Measurements from ENCODE around the gene BCAP29. TPM values are rescaled to one million over a fixed set of nuclear protein-coding genes. Genes with fewer than 3 reads are reported as not detected.

The BCAP29 gene
- polyA plus RNA-seq, 1 experiment = 20.3 TPM

DNA sequence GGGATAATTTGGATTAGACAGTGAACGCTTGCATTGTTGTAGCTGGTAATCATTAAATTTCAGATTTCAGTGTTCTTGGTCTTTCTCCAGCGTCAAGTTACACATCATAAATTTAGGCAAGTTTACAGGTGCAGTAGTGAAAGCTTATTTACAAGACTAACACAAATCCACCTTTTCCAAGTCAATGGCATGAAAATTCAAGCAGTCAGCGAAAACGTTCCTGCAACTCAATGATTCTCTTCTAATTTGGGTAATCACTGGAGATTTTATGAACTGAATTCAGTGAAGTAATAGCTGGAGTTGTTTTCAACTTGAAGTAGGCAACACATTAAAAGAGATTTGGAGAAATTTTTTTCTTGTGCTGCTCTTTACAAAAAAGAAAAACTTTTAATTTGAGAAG is 17.9 kb downstream of the BCAP29 start:
- DNase-seq (ENCODE audit: low read depth) = no peak
- CTCF ChIA-PET = no interaction called here
- POLR2A ChIA-PET = no interaction called here
- H3K36me3 ChIP-seq (ENCODE audit: control insufficient read depth, insufficient read depth, low read length) = no peaks in the 10 kb centered on the region
- TF ChIP-seq, protein P1, sequence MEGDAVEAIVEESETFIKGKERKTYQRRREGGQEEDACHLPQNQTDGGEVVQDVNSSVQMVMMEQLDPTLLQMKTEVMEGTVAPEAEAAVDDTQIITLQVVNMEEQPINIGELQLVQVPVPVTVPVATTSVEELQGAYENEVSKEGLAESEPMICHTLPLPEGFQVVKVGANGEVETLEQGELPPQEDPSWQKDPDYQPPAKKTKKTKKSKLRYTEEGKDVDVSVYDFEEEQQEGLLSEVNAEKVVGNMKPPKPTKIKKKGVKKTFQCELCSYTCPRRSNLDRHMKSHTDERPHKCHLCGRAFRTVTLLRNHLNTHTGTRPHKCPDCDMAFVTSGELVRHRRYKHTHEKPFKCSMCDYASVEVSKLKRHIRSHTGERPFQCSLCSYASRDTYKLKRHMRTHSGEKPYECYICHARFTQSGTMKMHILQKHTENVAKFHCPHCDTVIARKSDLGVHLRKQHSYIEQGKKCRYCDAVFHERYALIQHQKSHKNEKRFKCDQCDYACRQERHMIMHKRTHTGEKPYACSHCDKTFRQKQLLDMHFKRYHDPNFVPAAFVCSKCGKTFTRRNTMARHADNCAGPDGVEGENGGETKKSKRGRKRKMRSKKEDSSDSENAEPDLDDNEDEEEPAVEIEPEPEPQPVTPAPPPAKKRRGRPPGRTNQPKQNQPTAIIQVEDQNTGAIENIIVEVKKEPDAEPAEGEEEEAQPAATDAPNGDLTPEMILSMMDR (IDR thresholded peaks at IDR 0.05; ENCODE audit: insufficient read depth, low read depth, low read length) = no peak
- no peak overlapping the region for H3K4me3 ChIP-seq (ENCODE audit: low read depth, low read length)
- H3K27me3 ChIP-seq (ENCODE audit: control insufficient read depth, insufficient read depth, low read length) = no peaks in the 10 kb centered on the region

DNA sequence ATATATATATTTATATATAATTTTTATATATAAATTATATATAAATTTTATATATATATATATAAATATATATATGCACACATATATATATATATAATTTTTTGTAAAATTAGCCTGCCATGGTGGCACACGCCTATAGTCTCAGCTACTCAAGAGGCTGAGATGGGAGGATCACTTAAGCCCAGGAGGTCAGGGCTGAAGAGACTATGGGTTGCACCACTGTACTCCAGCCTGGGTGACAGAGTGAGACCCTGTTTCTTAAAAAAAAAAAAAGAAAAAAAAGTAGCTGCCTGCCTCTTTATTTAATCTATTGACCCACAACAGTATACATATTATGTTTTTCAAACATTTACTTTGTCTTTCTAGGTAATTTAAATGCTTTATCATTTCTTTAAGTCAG is 19.2 kb downstream of the BCAP29 start:
- no peaks in the 10 kb centered on the region for H3K36me3 ChIP-seq (ENCODE audit: control insufficient read depth, insufficient read depth, low read length)
- TF ChIP-seq, protein P1 (IDR thresholded peaks at IDR 0.05; ENCODE audit: insufficient read depth, low read depth, low read length) = no peak
- DNase-seq (ENCODE audit: low read depth) = no peak
- CTCF ChIA-PET = interaction anchor here (1.1 kb wide), 1 partner anchor 24 kb away, joined by 3 read pairs; no protein-coding TSS in a partner anchor
- POLR2A ChIA-PET = no interaction called here
- H3K27me3 ChIP-seq (ENCODE audit: control insufficient read depth, insufficient read depth, low read length) = no peaks in the 10 kb centered on the region
- H3K4me3 ChIP-seq (ENCODE audit: low read depth, low read length) = no peak overlapping the region

DNA sequence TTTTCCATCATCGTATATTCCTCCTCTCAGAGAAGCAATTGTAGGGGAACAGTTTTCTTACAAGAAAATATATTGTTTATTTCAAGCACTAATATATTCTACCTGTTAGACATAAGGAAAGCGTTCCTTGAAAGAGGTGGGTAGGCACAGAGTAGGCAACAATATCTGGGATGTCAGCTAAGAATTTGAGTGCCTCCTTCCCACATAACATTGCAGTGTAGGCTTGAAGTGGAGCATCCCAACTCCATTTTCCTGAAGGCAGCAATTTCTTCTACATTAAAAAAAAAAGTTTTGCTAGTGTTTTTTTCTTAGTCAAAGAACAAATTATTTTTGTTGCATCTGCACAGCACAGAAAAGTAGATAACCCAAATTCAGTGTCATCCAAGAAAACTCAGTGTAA is 20.8 kb downstream of the BCAP29 start:
- TF ChIP-seq, protein P1 (IDR thresholded peaks at IDR 0.05; ENCODE audit: insufficient read depth, low read depth, low read length) = no peak
- CTCF ChIA-PET = no interaction called here

DNA sequence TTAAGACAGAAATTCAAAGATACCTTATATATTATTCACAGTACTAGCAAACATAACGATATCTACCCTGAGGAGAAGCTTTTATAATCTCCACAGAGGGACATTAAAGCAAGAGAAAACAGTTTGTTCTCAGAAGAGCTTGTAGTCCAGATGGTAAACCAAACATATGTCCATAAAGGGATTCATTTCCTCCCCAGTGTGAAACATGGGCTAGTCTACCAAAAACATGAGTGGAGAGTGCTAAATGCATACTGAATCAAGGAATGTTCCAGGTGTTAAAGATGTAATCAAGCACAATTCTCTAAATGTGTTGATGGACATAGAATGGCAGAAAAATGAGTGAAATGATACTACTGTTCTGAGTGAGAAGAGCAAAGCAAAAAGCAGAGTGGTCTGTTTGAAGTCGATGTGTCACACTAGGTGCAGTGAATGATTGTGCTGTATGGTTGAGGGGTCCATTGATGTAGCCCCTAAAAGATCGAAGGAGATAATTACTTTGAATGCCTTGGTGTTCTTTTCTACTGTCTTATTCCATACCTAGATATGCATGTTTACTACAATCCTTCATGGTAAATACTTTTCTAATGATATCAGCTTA is 25.3 kb downstream of the BCAP29 start:
- TF ChIP-seq, protein P1 (IDR thresholded peaks at IDR 0.05; ENCODE audit: insufficient read depth, low read depth, low read length) = no peak
- ChIA-PET CTCF (interaction anchor here (0.6 kb wide), 1 partner anchor 9 kb away, joined by 3 read pairs; no protein-coding TSS in a partner anchor), POLR2A (no interaction called here)
- H3K27me3 ChIP-seq (ENCODE audit: control insufficient read depth, insufficient read depth, low read length) = no peaks in the 10 kb centered on the region
- H3K36me3 ChIP-seq (ENCODE audit: control insufficient read depth, insufficient read depth, low read length) = no peaks in the 10 kb centered on the region
- no peak overlapping the region for H3K4me3 ChIP-seq (ENCODE audit: low read depth, low read length)
- no peak for DNase-seq (ENCODE audit: low read depth)

More for the DNA sequence above, 20.8 kb downstream of the BCAP29 start:
- no peak overlapping the region for H3K4me3 ChIP-seq (ENCODE audit: low read depth, low read length)
- DNase-seq (ENCODE audit: low read depth) = no peak
- H3K36me3 ChIP-seq (ENCODE audit: control insufficient read depth, insufficient read depth, low read length) = no peaks in the 10 kb centered on the region
- no peaks in the 10 kb centered on the region for H3K27me3 ChIP-seq (ENCODE audit: control insufficient read depth, insufficient read depth, low read length)
- POLR2A ChIA-PET = no interaction called here

- H3K4me3 ChIP-seq (ENCODE audit: low read depth, low read length) = no peak overlapping the region
- H3K36me3 ChIP-seq (ENCODE audit: control insufficient read depth, insufficient read depth, low read length) = no peaks in the 10 kb centered on the region
- ChIA-PET POLR2A (no interaction called here), CTCF (no interaction called here)
- DNase-seq (ENCODE audit: low read depth) = no peak
- no peaks in the 10 kb centered on the region for H3K27me3 ChIP-seq (ENCODE audit: control insufficient read depth, insufficient read depth, low read length)
- TF ChIP-seq, protein P1 (IDR thresholded peaks at IDR 0.05; ENCODE audit: insufficient read depth, low read depth, low read length) = no peak
Observed at GRCh38 chr7:107606303-107606702, 26.3 kb downstream of the BCAP29 start.

Measured in BJ (cell line).